BE2C (cell line): ENCODE data around the gene MAP7.

Source experiments
- DNase-seq: peaks from one replicate; pipeline ENCODE4 v3.0.0-alpha.2; 2020
- H3K27me3 ChIP-seq: fragments of 250-450 bp; sonication (Bioruptor Pico); 2 replicates; pipeline ENCODE4 v1.5.1; 2020; ENCODE audit warnings: mild to moderate bottlenecking
- H3K36me3 ChIP-seq: fragments of 250-450 bp; sonication (Bioruptor Pico); 2 replicates; pipeline ENCODE4 v1.5.1; 2020; ENCODE audit warnings: mild to moderate bottlenecking
- H3K4me1 ChIP-seq: fragments of 250-450 bp; sonication (Bioruptor Pico); 2 replicates; pipeline ENCODE4 v1.5.1; 2020
- H3K4me3 ChIP-seq: 2 replicates; pipeline ENCODE4 v1.5.1; 2011; ENCODE audit warnings: low read depth, low read length
- H3K9me3 ChIP-seq: fragments of 250-450 bp; sonication (Bioruptor Pico); 2 replicates; pipeline ENCODE4 v1.5.1; 2020
- CTCF ChIP-seq: IDR thresholded peaks from 2 replicates; pipeline ENCODE4 v1.5.1; 2012; ENCODE audit warnings: mild to moderate bottlenecking, low read depth, low read length

MAP7 gene

GRCh38 chr6:136533487-136533886 lies 16.7 kb downstream of the MAP7 start:
- DNase-seq, result no peak
- Histone ChIP-seq H3K9me3 (no peaks in the 10 kb centered on the region), H3K4me3 (no peak overlapping the region), H3K27me3 (no peaks in the 10 kb centered on the region), H3K4me1 (no peaks in the 10 kb centered on the region), H3K36me3 (no peaks in the 10 kb centered on the region)
- no peak for TF ChIP-seq CTCF

GRCh38 chr6:136532030-136532429 lies 18.2 kb downstream of the MAP7 start:
- DNase-seq, result no peak
- TF ChIP-seq CTCF, result no peak
- Histone ChIP-seq H3K9me3 (no peaks in the 10 kb centered on the region), H3K36me3 (no peaks in the 10 kb centered on the region), H3K4me3 (no peak overlapping the region), H3K27me3 (no peaks in the 10 kb centered on the region), H3K4me1 (peaks cover 10% of the 10 kb centered on the region)

- no peak overlapping the region for H3K4me3 ChIP-seq
- H3K9me3 ChIP-seq, result no peaks in the 10 kb centered on the region
- H3K27me3 ChIP-seq, result no peaks in the 10 kb centered on the region
- no peak for TF ChIP-seq CTCF
- H3K36me3 ChIP-seq, result no peaks in the 10 kb centered on the region
- DNase-seq, result no peak
- H3K4me1 ChIP-seq, result peaks cover 25% of the 10 kb centered on the region
Measured at GRCh38 chr6:136529710-136530109, 20.5 kb downstream of the MAP7 start.

- no peak overlapping the region for H3K4me3 ChIP-seq
- no peak for DNase-seq
- no peaks in the 10 kb centered on the region for H3K27me3 ChIP-seq
- no peaks in the 10 kb centered on the region for H3K9me3 ChIP-seq
- TF ChIP-seq CTCF, result no peak
- peaks cover 27% of the 10 kb centered on the region for H3K4me1 ChIP-seq
- no peaks in the 10 kb centered on the region for H3K36me3 ChIP-seq
Measured at GRCh38 chr6:136528477-136528876, 21.7 kb downstream of the MAP7 start.

GRCh38 chr6:136527831-136528230 lies 22.4 kb downstream of the MAP7 start:
- Histone ChIP-seq H3K9me3 (no peaks in the 10 kb centered on the region), H3K4me1 (peaks cover 27% of the 10 kb centered on the region), H3K36me3 (no peaks in the 10 kb centered on the region), H3K27me3 (no peaks in the 10 kb centered on the region), H3K4me3 (no peak overlapping the region)
- no peak for DNase-seq
- TF ChIP-seq CTCF, result no peak

GRCh38 chr6:136526937-136527336 lies 23.3 kb downstream of the MAP7 start:
- peaks cover 27% of the 10 kb centered on the region for H3K4me1 ChIP-seq
- no peaks in the 10 kb centered on the region for H3K36me3 ChIP-seq
- H3K27me3 ChIP-seq, result no peaks in the 10 kb centered on the region
- DNase-seq, result no peak
- H3K9me3 ChIP-seq, result no peaks in the 10 kb centered on the region
- no peak for TF ChIP-seq CTCF
- H3K4me3 ChIP-seq, result peak overlapping the region; percentile 62
